GM18526 (cell line): ENCODE results near the gene LRRC1.

Experiments used
- POLR2A ChIP-seq: IDR thresholded peaks from 3 replicates; pipeline ENCODE4 v1.6.1; 2011; ENCODE audit not compliant: insufficient read length; ENCODE audit errors: extremely low read depth

Gene LRRC1

GRCh38 chr6:53912661-53913060, 117.9 kb downstream of the LRRC1 start:
- TF ChIP-seq POLR2A, result no peak

- no peak for TF ChIP-seq POLR2A
Measured at GRCh38 chr6:53913286-53913685, 118.5 kb downstream of the LRRC1 start.

- TF ChIP-seq POLR2A, result no peak
Measured at GRCh38 chr6:53915026-53915691, 120.4 kb downstream of the LRRC1 start.

GRCh38 chr6:53916804-53917463, 122.1 kb downstream of the LRRC1 start:
- TF ChIP-seq POLR2A, result no peak

- no peak for TF ChIP-seq POLR2A
Measured at GRCh38 chr6:53917464-53917842, 122.6 kb downstream of the LRRC1 start.

- TF ChIP-seq POLR2A, result no peak
Measured at GRCh38 chr6:53918854-53919510, 124.2 kb downstream of the LRRC1 start.

GRCh38 chr6:53919881-53920360, 125.1 kb downstream of the LRRC1 start:
- TF ChIP-seq POLR2A, result no peak

- TF ChIP-seq POLR2A, result no peak
Measured at GRCh38 chr6:53920881-53921280, 126.1 kb downstream of the LRRC1 start.

- TF ChIP-seq POLR2A, result no peak
Measured at GRCh38 chr6:53921639-53922038, 126.8 kb downstream of the LRRC1 start.

- no peak for TF ChIP-seq POLR2A
Measured at GRCh38 chr6:53922539-53922981, 127.8 kb downstream of the LRRC1 start.

- TF ChIP-seq POLR2A, result no peak
Measured at GRCh38 chr6:53924277-53924676, 129.5 kb downstream of the LRRC1 start.

- TF ChIP-seq POLR2A, result no peak
Measured at GRCh38 chr6:53924821-53925422, 130.1 kb downstream of the LRRC1 start.

GRCh38 chr6:53925891-53926290, 131.1 kb downstream of the LRRC1 start:
- TF ChIP-seq POLR2A, result no peak

GRCh38 chr6:53926505-53926904, 131.7 kb downstream of the LRRC1 start:
- TF ChIP-seq POLR2A, result no peak

GRCh38 chr6:53928641-53929040, 133.8 kb downstream of the LRRC1 start:
- TF ChIP-seq POLR2A, result no peak
